PC-9 (cell line): ENCODE results near the gene AFF2.

Source experiments
- CTCF ChIP-seq: fragments of 200-600 bp; sonication (generic); conservative IDR thresholded peaks from 2 replicates; pipeline ENCODE4 v1.6.1; 2017; ENCODE audit warnings: mixed run types, antibody characterized with exemption, mild to moderate bottlenecking, moderate library complexity
- EZH2 ChIP-seq: fragments of 200-600 bp; sonication (generic); IDR thresholded peaks from 2 replicates; pipeline ENCODE4 v1.8.0; 2017; ENCODE audit warnings: antibody characterized with exemption, low read depth

DNA sequence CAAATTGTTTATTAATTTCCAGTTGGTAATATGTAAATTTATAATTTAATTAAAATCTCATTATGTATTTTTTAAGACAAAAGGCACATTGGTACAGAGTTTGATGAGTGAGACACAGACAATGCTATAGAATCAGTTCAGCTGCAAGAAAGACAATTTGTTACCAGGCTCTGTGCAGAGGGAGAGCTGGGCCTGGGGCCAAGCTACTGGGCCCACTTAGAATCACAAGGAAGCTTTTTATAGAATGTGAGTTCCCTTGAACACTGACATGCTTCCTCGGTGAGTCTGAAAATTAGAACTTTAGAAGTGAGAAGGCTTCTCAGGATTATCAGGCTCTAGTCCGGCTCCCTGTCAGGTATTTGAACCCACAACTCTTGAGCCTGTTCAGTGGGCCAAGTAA is 129.0 kb downstream of the AFF2 start:
- TF ChIP-seq CTCF (no peak), EZH2 (no peak)
